ENCODE results near the gene TRIOBP.

GRCh38 chr22:37764622-37765021, 67.8 kb downstream of the TRIOBP start:
- TF ChIP-seq, protein P1, sequence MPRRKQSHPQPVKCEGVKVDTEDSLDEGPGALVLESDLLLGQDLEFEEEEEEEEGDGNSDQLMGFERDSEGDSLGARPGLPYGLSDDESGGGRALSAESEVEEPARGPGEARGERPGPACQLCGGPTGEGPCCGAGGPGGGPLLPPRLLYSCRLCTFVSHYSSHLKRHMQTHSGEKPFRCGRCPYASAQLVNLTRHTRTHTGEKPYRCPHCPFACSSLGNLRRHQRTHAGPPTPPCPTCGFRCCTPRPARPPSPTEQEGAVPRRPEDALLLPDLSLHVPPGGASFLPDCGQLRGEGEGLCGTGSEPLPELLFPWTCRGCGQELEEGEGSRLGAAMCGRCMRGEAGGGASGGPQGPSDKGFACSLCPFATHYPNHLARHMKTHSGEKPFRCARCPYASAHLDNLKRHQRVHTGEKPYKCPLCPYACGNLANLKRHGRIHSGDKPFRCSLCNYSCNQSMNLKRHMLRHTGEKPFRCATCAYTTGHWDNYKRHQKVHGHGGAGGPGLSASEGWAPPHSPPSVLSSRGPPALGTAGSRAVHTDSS (tag by site-specific recombination; IDR thresholded peaks at IDR 0.05), result no peak
- no peak for TF ChIP-seq ZNF266 (tag by site-specific recombination; IDR thresholded peaks at IDR 0.05; ENCODE audit: low read depth)
- no peak for TF ChIP-seq CTCF (tag by site-specific recombination; IDR thresholded peaks at IDR 0.05)
- TF ChIP-seq HOXD13 (CRISPR knock-in tag; IDR thresholded peaks at IDR 0.05; ENCODE audit: borderline replicate concordance), result no peak
- no peak for TF ChIP-seq PRDM2 (tag by site-specific recombination; IDR thresholded peaks at IDR 0.05; ENCODE audit: borderline replicate concordance)
- TF ChIP-seq ZBTB17 (tag by site-specific recombination; IDR thresholded peaks at IDR 0.05), result no peak
- TF ChIP-seq ZBTB8A (tag by site-specific recombination; IDR thresholded peaks at IDR 0.05), result no peak

Measured in HEK293 (cell line).